K562 (cell line): ENCODE results near the gene C10orf95. TPM values are rescaled to one million over a fixed set of nuclear protein-coding genes. Genes with fewer than 3 reads are reported as not detected.

Experiments
- CREB3L1 ChIP-seq: fragments of 450-650 bp; IDR thresholded peaks from 2 replicates; pipeline ENCODE4 v1.6.1; 2014; ENCODE audit warnings: low read depth, mild to moderate bottlenecking, moderate library complexity, borderline replicate concordance
- CXXC5 ChIP-seq: fragments of 250-450 bp; sonication (Bioruptor Pico); IDR thresholded peaks from 2 replicates; pipeline ENCODE4 v1.8.0; 2022; ENCODE audit warnings: inconsistent platforms, mild to moderate bottlenecking, moderate library complexity
- ELK1 ChIP-seq: sonication (generic); formaldehyde crosslinking; IDR thresholded peaks from 2 replicates; pipeline ENCODE4 v1.8.1; 2022; ENCODE audit warnings: missing genetic modification reagents
- FOXK1 ChIP-seq: sonication (generic); formaldehyde crosslinking; IDR thresholded peaks from 2 replicates; pipeline ENCODE4 v1.8.0; 2022; ENCODE audit warnings: missing genetic modification reagents, mild to moderate bottlenecking, borderline replicate concordance
- GMEB1 ChIP-seq: fragments of 250-450 bp; sonication (Bioruptor Pico); IDR thresholded peaks from 2 replicates; pipeline ENCODE4 v1.4.0; 2020; ENCODE audit warnings: mild to moderate bottlenecking
- HNRNPL ChIP-seq: fragments of 200-400 bp; formaldehyde crosslinking; IDR thresholded peaks from 2 replicates; pipeline ENCODE4 v1.6.1; 2017; ENCODE audit warnings: low read depth, mild to moderate bottlenecking, low read length
- SETDB1 ChIP-seq: IDR thresholded peaks from one replicate; pipeline ENCODE4 v1.6.1; 2012; ENCODE audit warnings: low read length, control low read depth, inconsistent platforms
- SRSF1 ChIP-seq: fragments of 200-400 bp; formaldehyde crosslinking; IDR thresholded peaks from 2 replicates; pipeline ENCODE4 v1.6.1; 2017; ENCODE audit warnings: mild to moderate bottlenecking, low read depth, low read length, moderate library complexity
- TBL1XR1 ChIP-seq, 2 experiments: IDR thresholded peaks; 2 replicates each; pipeline ENCODE4 v1.6.1; 2012; ENCODE audit warnings: improper control_type of control experiment in 2 of 2, low read length in 2 of 2, mild to moderate bottlenecking in 1 of 2
- USF1 ChIP-seq: sonication (generic); formaldehyde crosslinking; IDR thresholded peaks from 2 replicates; pipeline ENCODE4 v1.9.0; 2022; ENCODE audit warnings: mild to moderate bottlenecking, missing genetic modification reagents
- ZMIZ1 ChIP-seq, 2 experiments: fragments of 150-350 bp in 1 of 2; IDR thresholded peaks; 2 replicates each; pipeline ENCODE4 v1.6.1; 2012 to 2016; ENCODE audit warnings: low read depth in 2 of 2, low read length in 2 of 2, mild to moderate bottlenecking in 1 of 2, moderate library complexity in 1 of 2
- ZNF444 ChIP-seq: fragments of 250-450 bp; sonication (Bioruptor Pico); IDR thresholded peaks from 2 replicates; pipeline ENCODE4 v1.4.0; 2020; ENCODE audit warnings: mild to moderate bottlenecking, moderate library complexity
- ZSCAN29 ChIP-seq: fragments of 450-650 bp; IDR thresholded peaks from 2 replicates; pipeline ENCODE4 v1.6.1; 2017
- polyA plus RNA-seq, 8 experiments: library from polyadenylated mRNA; depleted of rRNA in 4 of 8; stranded (reverse) in 5 of 8; unstranded in 3 of 8; fragments of >200 nt; fragmentation: Nextera tagmentation in 2 of 8; fragmentation: Illumina TruSeq in 1 of 8; extraction: Ambion mirVana in 2 of 8; extraction: Trizol in 1 of 8; gene quantifications; 2 replicates each; pipeline versions ENCODE4 v1.2.1 to v1.2.3, GENCODE V29; 2011 to 2014; ENCODE audit warnings: inconsistent platforms in 1 of 8, missing spikeins in 1 of 8
- total RNA-seq, 7 experiments: library from RNA; depleted of rRNA in 6 of 7; stranded (reverse); fragments of >200 nt in 6 of 7; fragmentation: Illumina TruSeq in 2 of 7; extraction: Trizol in 2 of 7; gene quantifications; 2 replicates each; pipeline versions ENCODE4 v1.2.1 to v1.2.3, GENCODE V29; 2011 to 2021; ENCODE audit warnings: low replicate concordance in 1 of 7
- TF ChIP-seq, protein P1 (sequence below): sonication (generic); formaldehyde crosslinking; IDR thresholded peaks from 2 replicates; pipeline ENCODE4 v1.8.1; 2023; ENCODE audit warnings: mild to moderate bottlenecking, missing genetic modification reagents
- TF ChIP-seq, protein P2 (sequence below): sonication (generic); formaldehyde crosslinking; IDR thresholded peaks from 2 replicates; pipeline ENCODE4 v1.8.0; 2022; ENCODE audit warnings: mild to moderate bottlenecking, missing genetic modification reagents

The C10orf95 gene
- total and polyA plus RNA-seq, 9 of the 15 experiments (the other 6 are each of a cell fraction or from before 2014, with no cell fraction given): 0.03 to 0.41 (median 0.17) TPM; not detected in 1

DNA sequence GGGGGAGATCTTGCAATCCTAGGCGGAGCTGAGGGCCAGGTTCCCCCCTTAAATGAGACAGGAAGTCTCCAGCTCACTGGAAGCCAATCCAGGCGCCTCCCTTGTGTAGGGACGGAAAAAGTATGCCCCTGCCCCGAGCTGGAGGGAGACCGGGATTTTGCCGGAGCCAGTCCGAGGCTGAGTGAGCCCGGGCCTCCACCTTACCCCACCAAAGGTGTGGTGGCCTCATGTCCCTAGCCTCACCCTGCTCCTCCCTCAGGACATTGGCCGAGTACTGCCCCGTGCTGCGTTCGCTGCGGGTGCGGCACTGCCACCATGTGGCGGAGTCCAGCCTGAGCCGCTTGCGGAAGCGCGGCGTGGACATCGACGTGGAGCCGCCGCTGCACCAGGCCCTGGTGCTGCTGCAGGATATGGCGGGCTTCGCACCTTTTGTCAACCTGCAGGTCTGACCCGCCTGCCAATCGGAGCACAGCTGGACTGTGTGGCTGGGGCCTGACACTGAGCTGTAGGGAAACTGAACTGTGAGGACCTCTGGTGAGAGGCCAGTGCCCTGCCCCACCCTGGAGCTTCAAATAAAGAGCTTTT lies 28.7 kb downstream of the C10orf95 start (continued):
- TF ChIP-seq, protein P1, sequence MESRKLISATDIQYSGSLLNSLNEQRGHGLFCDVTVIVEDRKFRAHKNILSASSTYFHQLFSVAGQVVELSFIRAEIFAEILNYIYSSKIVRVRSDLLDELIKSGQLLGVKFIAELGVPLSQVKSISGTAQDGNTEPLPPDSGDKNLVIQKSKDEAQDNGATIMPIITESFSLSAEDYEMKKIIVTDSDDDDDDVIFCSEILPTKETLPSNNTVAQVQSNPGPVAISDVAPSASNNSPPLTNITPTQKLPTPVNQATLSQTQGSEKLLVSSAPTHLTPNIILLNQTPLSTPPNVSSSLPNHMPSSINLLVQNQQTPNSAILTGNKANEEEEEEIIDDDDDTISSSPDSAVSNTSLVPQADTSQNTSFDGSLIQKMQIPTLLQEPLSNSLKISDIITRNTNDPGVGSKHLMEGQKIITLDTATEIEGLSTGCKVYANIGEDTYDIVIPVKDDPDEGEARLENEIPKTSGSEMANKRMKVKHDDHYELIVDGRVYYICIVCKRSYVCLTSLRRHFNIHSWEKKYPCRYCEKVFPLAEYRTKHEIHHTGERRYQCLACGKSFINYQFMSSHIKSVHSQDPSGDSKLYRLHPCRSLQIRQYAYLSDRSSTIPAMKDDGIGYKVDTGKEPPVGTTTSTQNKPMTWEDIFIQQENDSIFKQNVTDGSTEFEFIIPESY (CRISPR knock-in tag): peak; percentile 53; the same call in 1 of the 2 replicates
- TF ChIP-seq GMEB1 (peak; percentile 58; the same call in 1 of the 2 replicates), HNRNPL (peak; percentile 51; the same call in 1 of the 2 replicates), ZSCAN29 (no peak), ZMIZ1 (IDR thresholded peaks at IDR 0.05; ENCODE audit: low read depth in 2 of 2, low read length in 2 of 2) (no peak; a peak in 1 of 4 replicates), SRSF1 (no peak), USF1 (peak; percentile 85), CREB3L1 (peak; percentile 78; the same call in 1 of the 2 replicates), FOXK1 (CRISPR knock-in tag) (0 out of 2 replicates have a peak, but pooled peaks have one; percentile 76), SETDB1 (no peak), TBL1XR1 (IDR thresholded peaks at IDR 0.05; ENCODE audit: low read length in 2 of 2) (no peak), CXXC5 (CRISPR knock-in tag) (peak; percentile 90), ZNF444 (CRISPR knock-in tag) (no peak), ELK1 (no peak)
- TF ChIP-seq, protein P2, sequence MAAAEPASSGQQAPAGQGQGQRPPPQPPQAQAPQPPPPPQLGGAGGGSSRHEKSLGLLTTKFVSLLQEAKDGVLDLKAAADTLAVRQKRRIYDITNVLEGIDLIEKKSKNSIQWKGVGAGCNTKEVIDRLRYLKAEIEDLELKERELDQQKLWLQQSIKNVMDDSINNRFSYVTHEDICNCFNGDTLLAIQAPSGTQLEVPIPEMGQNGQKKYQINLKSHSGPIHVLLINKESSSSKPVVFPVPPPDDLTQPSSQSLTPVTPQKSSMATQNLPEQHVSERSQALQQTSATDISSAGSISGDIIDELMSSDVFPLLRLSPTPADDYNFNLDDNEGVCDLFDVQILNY: no peak
